ENCODE results near the gene ANKRD23. TPM values are rescaled to one million over a fixed set of nuclear protein-coding genes. Genes with fewer than 3 reads are reported as not detected.

Gene ANKRD23
- polyA plus RNA-seq, 1 donor from 2014 or later: 12.1 TPM

DNA sequence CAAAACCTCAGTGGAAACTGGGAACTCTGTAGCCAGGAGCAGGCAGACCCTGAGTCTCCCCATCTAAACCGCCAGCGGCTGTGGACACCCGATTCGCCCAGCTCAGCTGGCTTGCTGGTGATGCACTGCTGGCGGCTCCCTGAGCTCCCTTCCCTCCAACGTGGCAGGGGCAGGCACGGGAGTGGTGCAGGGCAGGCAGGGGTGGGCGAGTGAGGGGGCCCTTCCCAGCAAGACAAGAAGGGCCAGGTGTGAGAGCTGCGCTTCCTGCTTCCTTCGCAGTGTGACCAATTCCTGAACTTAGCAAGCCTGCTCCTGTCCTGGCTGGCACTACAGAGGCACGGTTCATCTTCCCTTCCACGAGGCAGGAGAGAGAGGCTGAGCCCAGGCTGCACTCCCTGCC is 38.4 kb upstream of the ANKRD23 start:
- H3K4me3 ChIP-seq (ENCODE audit: low read length): no peak overlapping the region
- no peak overlapping the region for H2AFZ ChIP-seq (ENCODE audit: low read depth, low read length)
- no peak overlapping the region for H3K27ac ChIP-seq (ENCODE audit: low read length)
- H3K27me3 ChIP-seq (ENCODE audit: insufficient read depth, low read depth, low read length): no peaks in the 10 kb centered on the region
- no peak overlapping the region for H3K9ac ChIP-seq (ENCODE audit: low read length)
- H3K79me2 ChIP-seq (replicated peaks; ENCODE audit: insufficient read depth, low read length): no peaks in the 10 kb centered on the region
- no peaks in the 10 kb centered on the region for H3K36me3 ChIP-seq (ENCODE audit: insufficient read depth, low read length)
- no peaks in the 10 kb centered on the region for H3K9me2 ChIP-seq (ENCODE audit: insufficient read depth, low read length)
- H3F3A ChIP-seq (ENCODE audit: insufficient read depth, low read length, poor library complexity, severe bottlenecking): no peaks in the 10 kb centered on the region
- H4K20me1 ChIP-seq (ENCODE audit: insufficient read depth): no peaks in the 10 kb centered on the region
- no peak overlapping the region for H3K4me2 ChIP-seq (ENCODE audit: low read length)
- TF ChIP-seq MXI1 (conservative IDR thresholded peaks at IDR 0.05; ENCODE audit: poor library complexity, severe bottlenecking) (no peak), TAF1 (IDR thresholded peaks at IDR 0.05; ENCODE audit: low read depth) (no peak), EP300 (conservative IDR thresholded peaks at IDR 0.05; ENCODE audit: poor library complexity, severe bottlenecking) (no peak), EZH2 (IDR thresholded peaks at IDR 0.05; ENCODE audit: borderline replicate concordance, insufficient read depth, low read length, poor library complexity, severe bottlenecking) (no peak), RAD21 (conservative IDR thresholded peaks at IDR 0.05) (no peak)
- no peaks in the 10 kb centered on the region for H3K9me3 ChIP-seq (ENCODE audit: low read length)

- Histone ChIP-seq H3K36me3 (ENCODE audit: insufficient read depth, low read length) (no peaks in the 10 kb centered on the region), H3K4me2 (ENCODE audit: low read length) (no peak overlapping the region), H3K27ac (ENCODE audit: low read length) (no peak overlapping the region), H3K9ac (ENCODE audit: low read length) (no peak overlapping the region), H3K27me3 (ENCODE audit: insufficient read depth, low read depth, low read length) (no peaks in the 10 kb centered on the region), H4K20me1 (ENCODE audit: insufficient read depth) (no peaks in the 10 kb centered on the region), H3F3A (ENCODE audit: insufficient read depth, low read length, poor library complexity, severe bottlenecking) (no peaks in the 10 kb centered on the region), H2AFZ (ENCODE audit: low read depth, low read length) (no peak overlapping the region), H3K9me2 (ENCODE audit: insufficient read depth, low read length) (no peaks in the 10 kb centered on the region), H3K79me2 (replicated peaks; ENCODE audit: insufficient read depth, low read length) (no peaks in the 10 kb centered on the region), H3K4me3 (ENCODE audit: low read length) (no peak overlapping the region), H3K9me3 (ENCODE audit: low read length) (no peaks in the 10 kb centered on the region)
- TF ChIP-seq MXI1 (conservative IDR thresholded peaks at IDR 0.05; ENCODE audit: poor library complexity, severe bottlenecking): no peak
- TF ChIP-seq EZH2 (IDR thresholded peaks at IDR 0.05; ENCODE audit: borderline replicate concordance, insufficient read depth, low read length, poor library complexity, severe bottlenecking): no peak
- no peak for TF ChIP-seq SMC3 (conservative IDR thresholded peaks at IDR 0.05; ENCODE audit: poor library complexity)
- no peak for TF ChIP-seq EP300 (conservative IDR thresholded peaks at IDR 0.05; ENCODE audit: poor library complexity, severe bottlenecking)
- TF ChIP-seq POLR2AphosphoS5 (IDR thresholded peaks at IDR 0.05): no peak
- TF ChIP-seq REST (IDR thresholded peaks at IDR 0.05; ENCODE audit: borderline replicate concordance): no peak
- no peak for TF ChIP-seq CTCF (IDR thresholded peaks at IDR 0.05; ENCODE audit: poor library complexity, severe bottlenecking)
- TF ChIP-seq TAF1 (IDR thresholded peaks at IDR 0.05; ENCODE audit: low read depth): no peak
- no peak for TF ChIP-seq RAD21 (conservative IDR thresholded peaks at IDR 0.05)
Measured at GRCh38 chr2:96881349-96882195, 37.8 kb upstream of the ANKRD23 start.
